NCI-H2196 treated with DMSO at 0.1 percent for 48 hours (cell line): Measurements from ENCODE around the gene PFDN5.
"Not testable (repeated sequence)": the region's sequence is repeated elsewhere in the genome, so short reads cannot be mapped to it uniquely, and the experiment has no call there.

Source experiments
- DNase-seq: peaks from one replicate; lab custom pipeline; 2025; ENCODE audit not compliant: unreplicated experiment; lab: John Stamatoyannopoulos, UW

The PFDN5 gene

GRCh38 chr12:53326460-53327185 lies 31.3 kb downstream of the PFDN5 start:
- DNase-seq: no peak

- DNase-seq: no peak
These were observed 32.2 kb downstream of the PFDN5 start for GRCh38 chr12:53327435-53328042.

GRCh38 chr12:53328043-53328435 lies 32.7 kb downstream of the PFDN5 start:
- no peak for DNase-seq

- DNase-seq: no peak
These were observed 35.3 kb downstream of the PFDN5 start for GRCh38 chr12:53330671-53331070.

- DNase-seq: not testable (repeated sequence)
These were observed 37.0 kb downstream of the PFDN5 start for GRCh38 chr12:53332339-53332738.

- no peak for DNase-seq
These were observed 37.4 kb downstream of the PFDN5 start for GRCh38 chr12:53332744-53333143.

GRCh38 chr12:53333289-53333688 lies 37.9 kb downstream of the PFDN5 start:
- DNase-seq: no peak

GRCh38 chr12:53333845-53334244 lies 38.5 kb downstream of the PFDN5 start:
- DNase-seq: no peak

- DNase-seq: no peak
These were observed 39.5 kb downstream of the PFDN5 start for GRCh38 chr12:53334822-53335221.

- DNase-seq: no peak
These were observed 40.9 kb downstream of the PFDN5 start, which contains the start of gene SP7 for GRCh38 chr12:53336181-53336681. SP7 (minus strand) TSS chr12:53336354; CDS start chr12:53335646, 708 bp downstream.

GRCh38 chr12:53338017-53338416 lies 42.7 kb downstream of the PFDN5 start:
- no peak for DNase-seq

- no peak for DNase-seq
These were observed 43.6 kb downstream of the PFDN5 start for GRCh38 chr12:53338916-53339315.

GRCh38 chr12:53340398-53340797 lies 45.1 kb downstream of the PFDN5 start:
- DNase-seq: no peak

- no peak for DNase-seq
These were observed 48.1 kb downstream of the PFDN5 start for GRCh38 chr12:53343449-53343848.

- DNase-seq: no peak
These were observed 48.6 kb downstream of the PFDN5 start for GRCh38 chr12:53343969-53344368.

GRCh38 chr12:53344487-53344823 lies 49.1 kb downstream of the PFDN5 start:
- DNase-seq: no peak

GRCh38 chr12:53344824-53345485 lies 49.6 kb downstream of the PFDN5 start:
- DNase-seq: peak; percentile 36

- no peak for DNase-seq
These were observed 50.3 kb downstream of the PFDN5 start for GRCh38 chr12:53345486-53346188.

GRCh38 chr12:53346491-53346890 lies 51.1 kb downstream of the PFDN5 start:
- no peak for DNase-seq

- no peak for DNase-seq
These were observed 52.6 kb downstream of the PFDN5 start for GRCh38 chr12:53347905-53348304.
